GM12892 (cell line): ENCODE measurements around the gene FCRLB.
"Not testable (repeated sequence)": the region's sequence is repeated elsewhere in the genome, so short reads cannot be mapped to it uniquely, and the experiment has no call there.

Experiments
- POLR2A ChIP-seq: IDR thresholded peaks from 2 replicates; pipeline ENCODE4 v1.6.1; 2011; ENCODE audit warnings: low read depth, low read length, control low read depth
- POLR2AphosphoS5 ChIP-seq: IDR thresholded peaks from 2 replicates; pipeline ENCODE4 v1.6.1; 2011; ENCODE audit warnings: low read depth, low read length, control low read depth
- TAF1 ChIP-seq: IDR thresholded peaks from 2 replicates; pipeline ENCODE4 v1.6.1; 2011; ENCODE audit warnings: low read depth, mild to moderate bottlenecking, control low read depth, low read length, borderline replicate concordance

- not testable (repeated sequence) for TF ChIP-seq POLR2A, POLR2AphosphoS5, TAF1
Measured at GRCh38 chr1:161674447-161674846, 46.9 kb upstream of the FCRLB start.
